Measurements from ENCODE around the gene HIC2.
"Not testable (repeated sequence)": the region's sequence is repeated elsewhere in the genome, so short reads cannot be mapped to it uniquely, and the experiment has no call there.

HIC2 gene

GRCh38 chr22:21493789-21494782 lies 76.9 kb downstream of the HIC2 start:
- not testable (repeated sequence) for DNase-seq (ENCODE audit: low read depth in 2 of 2)

- DNase-seq (ENCODE audit: low read depth in 2 of 2): not testable (repeated sequence)
Measured at GRCh38 chr22:21497984-21498383, 80.8 kb downstream of the HIC2 start.

- not testable (repeated sequence) for DNase-seq (ENCODE audit: low read depth in 2 of 2)
Measured at GRCh38 chr22:21498489-21498888, 81.3 kb downstream of the HIC2 start.

DNA sequence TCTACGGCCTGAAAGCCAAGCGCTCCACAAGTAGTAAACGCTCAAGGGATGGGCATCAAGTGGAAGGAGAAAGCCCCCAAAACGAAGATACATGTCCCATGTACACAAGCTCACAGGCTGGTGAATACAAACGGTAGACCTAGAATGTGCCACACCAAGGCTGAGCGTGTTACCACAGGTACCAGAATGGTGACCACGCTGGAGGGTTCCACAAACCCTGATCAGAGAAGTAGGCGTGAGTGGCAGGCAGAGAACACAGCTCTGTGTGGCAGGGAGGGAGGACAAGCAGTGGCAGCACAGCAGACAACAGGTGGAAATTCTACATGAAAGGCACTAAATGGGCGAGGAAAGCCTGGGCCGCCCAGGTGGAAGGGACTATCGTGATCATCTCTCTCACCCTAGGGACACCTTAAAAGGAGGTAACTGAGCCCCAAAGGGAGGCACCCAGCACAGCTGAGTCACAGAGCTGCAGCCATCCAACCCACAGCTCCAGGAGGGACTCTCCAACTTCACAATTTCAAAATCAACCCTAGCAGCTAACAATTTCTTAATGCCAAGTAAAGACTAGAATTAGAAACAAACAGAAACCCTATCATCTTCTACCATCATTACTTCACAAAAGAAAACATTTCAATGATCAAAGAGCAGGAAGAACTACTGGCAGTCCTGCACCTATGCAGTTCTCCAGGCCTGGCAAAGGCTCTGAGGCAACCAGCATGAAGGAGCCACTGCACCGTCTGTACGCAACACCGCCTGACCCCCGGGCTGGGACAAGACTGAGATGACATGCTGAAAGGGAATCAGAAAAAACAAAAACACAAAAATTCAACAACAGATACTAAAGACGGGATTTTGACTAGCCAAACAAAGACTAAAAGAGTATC lies 82.7 kb downstream of the HIC2 start:
- DNase-seq (ENCODE audit: low read depth in 2 of 2): not testable (repeated sequence)
